Liver (tissue), 9 donors: ENCODE data around the gene PSTPIP1. TPM values are rescaled to one million over a fixed set of nuclear protein-coding genes. Genes with fewer than 3 reads are reported as not detected.
A peak's percentile ranks its signal among the peaks of the same experiment; 100 is the strongest.

Source experiments
- DNase-seq: peaks from one replicate; pipeline ENCODE4 v3.0.0-alpha.2; 2017; ENCODE audit warnings: low spot score
- H3K27ac ChIP-seq, 2 donors: one replicate each; pipeline ENCODE4 v1.7.0; 2013; ENCODE audit warnings: inconsistent platforms in 2 of 2, low read length in 2 of 2, control low read depth in 1 of 2, low read depth in 1 of 2, mild to moderate bottlenecking in 1 of 2
- H3K27me3 ChIP-seq, 4 donors: one replicate each; pipeline versions ENCODE4 v1.6.1 to v1.7.0; 2013; ENCODE audit warnings: low read length in 3 of 4, inconsistent platforms in 1 of 4, mild to moderate bottlenecking in 1 of 4, moderate library complexity in 1 of 4; ENCODE audit not compliant: control insufficient read depth in 4 of 4, insufficient read depth in 4 of 4
- H3K36me3 ChIP-seq, 4 donors: one replicate each; pipeline versions ENCODE4 v1.6.1 to v1.7.0; 2013; ENCODE audit warnings: low read length in 3 of 4, mild to moderate bottlenecking in 3 of 4, low read depth in 1 of 4, moderate library complexity in 1 of 4; ENCODE audit not compliant: control insufficient read depth in 4 of 4, insufficient read depth in 3 of 4
- H3K4me1 ChIP-seq, 4 donors: one replicate each; pipeline versions ENCODE4 v1.6.1 to v1.7.0; 2013; ENCODE audit warnings: low read length in 3 of 4, mild to moderate bottlenecking in 3 of 4, moderate library complexity in 1 of 4; ENCODE audit not compliant: control insufficient read depth in 4 of 4, insufficient read depth in 4 of 4
- H3K4me3 ChIP-seq, 3 donors: one replicate each; pipeline versions ENCODE4 v1.6.1 to v1.7.0; 2013; ENCODE audit warnings: low read length in 3 of 3, control low read depth in 1 of 3, low read depth in 1 of 3, mild to moderate bottlenecking in 1 of 3
- H3K9ac ChIP-seq, 2 donors: one replicate each; pipeline ENCODE4 v1.7.0; 2013; ENCODE audit warnings: low read length in 2 of 2, mild to moderate bottlenecking in 2 of 2, moderate library complexity in 2 of 2, control low read depth in 1 of 2, low read depth in 1 of 2
- H3K9me3 ChIP-seq, 4 donors: one replicate each; pipeline versions ENCODE4 v1.6.1 to v1.7.0; 2013; ENCODE audit warnings: low read length in 3 of 4; ENCODE audit not compliant: control insufficient read depth in 4 of 4
- FOXA2 ChIP-seq: IDR thresholded peaks from 2 replicates; pipeline ENCODE4 v1.6.1; 2016; ENCODE audit warnings: antibody characterized with exemption
- GABPA ChIP-seq, 2 donors: IDR thresholded peaks in 1 of 2; conservative IDR thresholded peaks in 1 of 2; 2 replicates each; pipeline ENCODE4 v1.6.1; 2016; ENCODE audit warnings: antibody characterized with exemption in 2 of 2, mild to moderate bottlenecking in 1 of 2, moderate library complexity in 1 of 2
- HNF4A ChIP-seq, 2 donors: conservative IDR thresholded peaks; 2 replicates each; pipeline ENCODE4 v1.6.1; 2016; ENCODE audit warnings: antibody characterized with exemption in 2 of 2, mild to moderate bottlenecking in 2 of 2
- HNF4G ChIP-seq: IDR thresholded peaks from 2 replicates; pipeline ENCODE4 v1.6.1; 2016; ENCODE audit warnings: antibody characterized with exemption
- JUND ChIP-seq, 2 donors: IDR thresholded peaks; 2 replicates each; pipeline ENCODE4 v1.6.1; 2016; ENCODE audit warnings: antibody characterized with exemption in 2 of 2
- NR2F2 ChIP-seq: IDR thresholded peaks from 2 replicates; pipeline ENCODE4 v1.6.1; 2016; ENCODE audit warnings: antibody characterized with exemption
- RAD21 ChIP-seq, 2 donors: IDR thresholded peaks; 2 replicates each; pipeline ENCODE4 v1.6.1; 2016; ENCODE audit warnings: antibody characterized with exemption in 2 of 2, mild to moderate bottlenecking in 2 of 2
- RXRA ChIP-seq, 2 donors: IDR thresholded peaks; 2 replicates each; pipeline ENCODE4 v1.6.1; 2017 to 2018; ENCODE audit warnings: antibody characterized with exemption in 2 of 2, mild to moderate bottlenecking in 1 of 2
- TAF1 ChIP-seq: conservative IDR thresholded peaks from 2 replicates; pipeline ENCODE4 v1.6.1; 2016; ENCODE audit warnings: antibody characterized with exemption, mild to moderate bottlenecking
- WGBS: extraction: QIAGEN DNeasy Blood & Tissue Kit; methylation state at CpG from one replicate; pipeline ENCODE4 v1.1.7; 2013; 5-methylcytosine and 5-hydroxymethylcytosine counted together
- polyA plus RNA-seq, 2 donors: library from polyadenylated mRNA; stranded (reverse) in 1 of 2; unstranded in 1 of 2; fragments of 200-250 nt in 1 of 2; fragments of >200 nt in 1 of 2; fragmentation: Nextera tagmentation in 1 of 2; extraction: Ambion mirVana in 1 of 2; gene quantifications; one replicate each; pipeline versions ENCODE4 v1.2.1 to v1.2.3, GENCODE V29; 2013 to 2015
- total RNA-seq, 2 donors: library from RNA; depleted of rRNA; stranded (reverse); fragments of >200 nt; gene quantifications; one replicate each; pipeline ENCODE4 v1.2.3, GENCODE V29; 2014
- TF ChIP-seq, protein P1 (sequence below): fragments of 150-350 bp; IDR thresholded peaks from 2 replicates; pipeline ENCODE4 v1.5.1; 2017; ENCODE audit warnings: improper control_type of control experiment, low read depth, low read length; ENCODE audit not compliant: missing input control
- TF ChIP-seq, protein P2 (sequence below): IDR thresholded peaks from 2 replicates; pipeline ENCODE4 v1.6.1; 2016; ENCODE audit warnings: antibody characterized with exemption
- TF ChIP-seq, protein P3 (sequence below): IDR thresholded peaks from 2 replicates; pipeline ENCODE4 v1.6.1; 2016; ENCODE audit warnings: antibody characterized with exemption
- donor health status: healthy.
- donor health status: healthy.
- donor health status: healthy.
- donor health status: healthy.
- donor health status: healthy.

PSTPIP1 gene
- total and polyA plus RNA-seq, 4 donors: 1.1 to 4.6 (median 3.0) TPM

DNA sequence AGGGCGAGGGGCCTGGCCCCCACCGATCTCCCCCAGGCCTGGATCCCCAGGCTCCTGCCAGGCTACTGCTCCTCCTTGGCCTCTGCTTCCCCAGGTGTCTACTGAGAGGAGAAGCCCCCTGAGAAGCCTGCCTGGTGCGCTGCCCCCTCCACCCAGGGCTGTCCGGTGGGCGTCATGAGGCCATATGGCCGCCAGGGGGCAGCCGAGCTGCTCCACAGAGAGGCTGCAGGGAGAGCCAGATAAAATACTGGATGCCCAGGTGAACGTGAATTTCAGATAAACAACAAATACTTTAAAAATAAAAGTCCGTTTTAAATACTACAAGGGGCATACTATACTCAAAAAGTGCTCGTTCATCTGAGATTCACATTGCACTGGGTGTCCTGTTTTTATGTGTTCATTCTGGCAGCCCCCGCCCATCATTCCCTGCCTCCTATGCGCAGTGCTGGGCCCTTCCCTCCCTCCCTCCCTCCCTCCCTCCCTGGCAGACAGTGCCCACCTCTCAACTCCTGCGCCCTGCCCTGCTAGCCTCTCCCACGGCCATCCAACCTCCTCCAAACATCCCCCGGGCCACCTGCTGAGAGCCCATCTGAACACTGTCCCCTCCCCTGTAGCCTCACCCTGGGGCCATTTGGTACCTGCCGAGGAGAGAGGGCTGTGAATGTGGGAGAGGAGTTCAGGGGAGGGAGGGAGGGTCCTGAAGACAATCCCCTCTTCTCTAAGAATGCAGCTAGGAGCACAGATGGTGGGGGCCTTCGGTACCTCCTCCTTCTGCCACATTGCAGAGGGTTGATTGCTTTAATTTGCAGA lies 29.6 kb downstream of the PSTPIP1 start:
- no peaks in the 10 kb centered on the region for H3K9me3 ChIP-seq
- DNase-seq: peak; percentile 79
- H3K36me3 ChIP-seq: no peaks in the 10 kb centered on the region
- H3K27ac ChIP-seq: no peak overlapping the region
- WGBS: 29% methylated on average over 17 of the region's 17 CpGs
- H3K9ac ChIP-seq: no peak overlapping the region
- no peak overlapping the region for H3K4me3 ChIP-seq
- TF ChIP-seq JUND (IDR thresholded peaks at IDR 0.05) (no peak), HNF4A (conservative IDR thresholded peaks at IDR 0.05) (no peak), GABPA (IDR thresholded peaks at IDR 0.05 in 1 of 2, conservative IDR thresholded peaks at IDR 0.05 in 1 of 2) (no peak), RAD21 (IDR thresholded peaks at IDR 0.05) (peak; percentile 82 to 88), TAF1 (no peak), NR2F2 (no peak), RXRA (IDR thresholded peaks at IDR 0.05) (no peak), FOXA2 (no peak)
- TF ChIP-seq, protein P1, sequence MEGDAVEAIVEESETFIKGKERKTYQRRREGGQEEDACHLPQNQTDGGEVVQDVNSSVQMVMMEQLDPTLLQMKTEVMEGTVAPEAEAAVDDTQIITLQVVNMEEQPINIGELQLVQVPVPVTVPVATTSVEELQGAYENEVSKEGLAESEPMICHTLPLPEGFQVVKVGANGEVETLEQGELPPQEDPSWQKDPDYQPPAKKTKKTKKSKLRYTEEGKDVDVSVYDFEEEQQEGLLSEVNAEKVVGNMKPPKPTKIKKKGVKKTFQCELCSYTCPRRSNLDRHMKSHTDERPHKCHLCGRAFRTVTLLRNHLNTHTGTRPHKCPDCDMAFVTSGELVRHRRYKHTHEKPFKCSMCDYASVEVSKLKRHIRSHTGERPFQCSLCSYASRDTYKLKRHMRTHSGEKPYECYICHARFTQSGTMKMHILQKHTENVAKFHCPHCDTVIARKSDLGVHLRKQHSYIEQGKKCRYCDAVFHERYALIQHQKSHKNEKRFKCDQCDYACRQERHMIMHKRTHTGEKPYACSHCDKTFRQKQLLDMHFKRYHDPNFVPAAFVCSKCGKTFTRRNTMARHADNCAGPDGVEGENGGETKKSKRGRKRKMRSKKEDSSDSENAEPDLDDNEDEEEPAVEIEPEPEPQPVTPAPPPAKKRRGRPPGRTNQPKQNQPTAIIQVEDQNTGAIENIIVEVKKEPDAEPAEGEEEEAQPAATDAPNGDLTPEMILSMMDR: peak; percentile 83
- TF ChIP-seq, protein P2, sequence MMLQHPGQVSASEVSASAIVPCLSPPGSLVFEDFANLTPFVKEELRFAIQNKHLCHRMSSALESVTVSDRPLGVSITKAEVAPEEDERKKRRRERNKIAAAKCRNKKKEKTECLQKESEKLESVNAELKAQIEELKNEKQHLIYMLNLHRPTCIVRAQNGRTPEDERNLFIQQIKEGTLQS: no peak
- TF ChIP-seq, protein P3, sequence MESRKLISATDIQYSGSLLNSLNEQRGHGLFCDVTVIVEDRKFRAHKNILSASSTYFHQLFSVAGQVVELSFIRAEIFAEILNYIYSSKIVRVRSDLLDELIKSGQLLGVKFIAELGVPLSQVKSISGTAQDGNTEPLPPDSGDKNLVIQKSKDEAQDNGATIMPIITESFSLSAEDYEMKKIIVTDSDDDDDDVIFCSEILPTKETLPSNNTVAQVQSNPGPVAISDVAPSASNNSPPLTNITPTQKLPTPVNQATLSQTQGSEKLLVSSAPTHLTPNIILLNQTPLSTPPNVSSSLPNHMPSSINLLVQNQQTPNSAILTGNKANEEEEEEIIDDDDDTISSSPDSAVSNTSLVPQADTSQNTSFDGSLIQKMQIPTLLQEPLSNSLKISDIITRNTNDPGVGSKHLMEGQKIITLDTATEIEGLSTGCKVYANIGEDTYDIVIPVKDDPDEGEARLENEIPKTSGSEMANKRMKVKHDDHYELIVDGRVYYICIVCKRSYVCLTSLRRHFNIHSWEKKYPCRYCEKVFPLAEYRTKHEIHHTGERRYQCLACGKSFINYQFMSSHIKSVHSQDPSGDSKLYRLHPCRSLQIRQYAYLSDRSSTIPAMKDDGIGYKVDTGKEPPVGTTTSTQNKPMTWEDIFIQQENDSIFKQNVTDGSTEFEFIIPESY: no peak
- H3K27me3 ChIP-seq: no peaks in the 10 kb centered on the region
- peaks cover 0 to 6% (median under 1%) of the 10 kb centered on the region in 4 donors for H3K4me1 ChIP-seq

DNA sequence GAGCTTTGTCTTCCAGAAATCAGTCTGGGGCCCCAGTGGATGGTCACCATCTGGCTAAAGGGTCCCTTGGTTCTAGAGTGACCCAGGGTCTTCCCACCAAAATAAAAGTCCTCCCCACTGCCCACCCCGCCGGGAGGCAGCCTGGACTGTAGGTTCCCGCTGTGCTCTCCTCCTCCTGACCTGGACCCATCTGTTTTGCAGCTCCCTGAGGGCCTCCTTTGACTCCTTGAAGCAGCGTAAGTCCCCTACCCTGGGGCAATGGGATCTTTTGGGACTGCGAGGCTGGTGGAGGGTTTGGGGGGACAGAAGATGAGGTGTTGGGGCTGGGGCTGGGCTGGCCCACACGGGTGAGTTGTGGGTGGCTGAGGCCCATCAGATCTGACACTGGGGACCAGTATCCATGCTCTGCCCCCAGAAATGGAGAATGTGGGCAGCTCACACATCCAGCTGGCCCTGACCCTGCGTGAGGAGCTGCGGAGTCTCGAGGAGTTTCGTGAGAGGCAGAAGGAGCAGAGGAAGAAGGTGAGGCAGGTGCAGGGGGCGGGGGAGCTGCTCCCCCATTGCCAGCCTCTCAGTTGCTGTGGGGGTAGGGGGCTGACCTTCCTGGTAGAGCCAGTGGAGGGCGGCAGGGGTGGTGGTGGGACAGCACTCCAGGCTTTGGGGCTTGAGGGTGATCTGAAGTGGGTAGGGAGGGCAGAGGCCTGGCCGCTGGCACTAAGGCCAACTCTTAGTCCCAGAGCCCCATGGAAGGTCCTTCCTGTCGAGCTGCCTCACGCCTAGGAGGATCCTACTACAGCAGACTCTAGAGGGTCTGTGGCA lies 30.4 kb downstream of the PSTPIP1 start:
- DNase-seq: no peak
- H3K27me3 ChIP-seq: no peaks in the 10 kb centered on the region
- TF ChIP-seq, protein P1: no peak
- TF ChIP-seq RXRA (IDR thresholded peaks at IDR 0.05): no peak
- TF ChIP-seq HNF4G: no peak
- TF ChIP-seq NR2F2: no peak
- TF ChIP-seq GABPA (IDR thresholded peaks at IDR 0.05 in 1 of 2, conservative IDR thresholded peaks at IDR 0.05 in 1 of 2): no peak
- no peak for TF ChIP-seq FOXA2
- TF ChIP-seq, protein P3: no peak
- TF ChIP-seq HNF4A (conservative IDR thresholded peaks at IDR 0.05): no peak
- peaks cover 0 to 6% (median under 1%) of the 10 kb centered on the region in 4 donors for H3K4me1 ChIP-seq
- no peak overlapping the region for H3K27ac ChIP-seq
- H3K9me3 ChIP-seq: no peaks in the 10 kb centered on the region
- WGBS: 94% methylated on average over 15 of the region's 15 CpGs
- no peaks in the 10 kb centered on the region for H3K36me3 ChIP-seq
- no peak overlapping the region for H3K4me3 ChIP-seq
- H3K9ac ChIP-seq: no peak overlapping the region
